ENCODE measurements around the gene TMC4.

Gene TMC4

DNA sequence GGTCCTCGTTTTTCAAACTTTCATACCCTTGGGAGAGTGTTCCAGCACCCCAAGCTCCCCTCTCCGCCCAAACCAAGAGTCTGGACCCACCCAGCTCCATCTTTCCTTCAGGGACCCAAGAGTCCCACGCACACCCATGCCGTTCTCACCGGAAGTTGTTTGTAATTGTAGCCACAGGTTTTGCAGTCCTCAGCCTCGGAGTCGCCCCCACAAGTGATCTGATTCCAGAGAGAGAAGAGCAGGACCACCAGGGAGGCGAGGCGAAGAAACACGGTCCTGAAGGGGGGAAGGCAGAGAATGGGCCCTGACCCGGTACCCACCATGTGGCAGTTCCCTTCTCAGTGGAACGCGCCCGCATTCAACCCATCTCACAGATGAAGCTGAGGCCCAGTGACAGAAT, 10.1 kb downstream of the TMC4 start:
- TF ChIP-seq EZH2 (IDR thresholded peaks at IDR 0.05) (no peak), POLR2AphosphoS5 (IDR thresholded peaks at IDR 0.05; ENCODE audit: borderline replicate concordance, low read depth, low read length) (no peak), FOXP2 (optimal IDR thresholded peaks at IDR 0.05; ENCODE audit: control extremely low read depth, extremely low read length, insufficient read depth) (no peak)
- no peak for DNase-seq (ENCODE audit: low read depth, low spot score)
- Histone ChIP-seq H3K27ac (no peak overlapping the region), H3K9ac (ENCODE audit: insufficient read length) (no peak overlapping the region), H3K9me3 (ENCODE audit: low read depth, low read length) (no peaks in the 10 kb centered on the region), H3K36me3 (ENCODE audit: insufficient read depth, low read length) (0 out of 2 replicates have a peak, but pooled peaks cover 2% of the 10 kb centered on the region), H3K4me3 (peak overlapping the region; percentile 78)

GRCh38 chr19:54162241-54162805, 10.6 kb downstream of the TMC4 start:
- H3K9me3 ChIP-seq (ENCODE audit: low read depth, low read length), result no peaks in the 10 kb centered on the region
- H3K27ac ChIP-seq, result no peak overlapping the region
- DNase-seq (ENCODE audit: low read depth, low spot score), result no peak
- TF ChIP-seq FOXP2 (optimal IDR thresholded peaks at IDR 0.05; ENCODE audit: control extremely low read depth, extremely low read length, insufficient read depth), result no peak
- no peak for TF ChIP-seq POLR2AphosphoS5 (IDR thresholded peaks at IDR 0.05; ENCODE audit: borderline replicate concordance, low read depth, low read length)
- no peak for TF ChIP-seq EZH2 (IDR thresholded peaks at IDR 0.05)
- peak overlapping the region; percentile 78 for H3K4me3 ChIP-seq
- no peak overlapping the region for H3K9ac ChIP-seq (ENCODE audit: insufficient read length)
- peaks cover 3% of the 10 kb centered on the region; the same call in 1 of the 2 replicates for H3K36me3 ChIP-seq (ENCODE audit: insufficient read depth, low read length)

- Histone ChIP-seq H3K9ac (ENCODE audit: insufficient read length) (peak overlapping the region; percentile 91), H3K36me3 (ENCODE audit: insufficient read depth, low read length) (peaks cover 16% of the 10 kb centered on the region), H3K27ac (no peak overlapping the region), H3K4me3 (peak overlapping the region; percentile 97), H3K9me3 (ENCODE audit: low read depth, low read length) (no peaks in the 10 kb centered on the region)
- DNase-seq (ENCODE audit: low read depth, low spot score), result no peak
- no peak for TF ChIP-seq FOXP2 (optimal IDR thresholded peaks at IDR 0.05; ENCODE audit: control extremely low read depth, extremely low read length, insufficient read depth)
- TF ChIP-seq POLR2AphosphoS5 (IDR thresholded peaks at IDR 0.05; ENCODE audit: borderline replicate concordance, low read depth, low read length), result no peak
- no peak for TF ChIP-seq EZH2 (IDR thresholded peaks at IDR 0.05)
Measured at GRCh38 chr19:54160854-54161253, 12.1 kb downstream of the TMC4 start.

DNA sequence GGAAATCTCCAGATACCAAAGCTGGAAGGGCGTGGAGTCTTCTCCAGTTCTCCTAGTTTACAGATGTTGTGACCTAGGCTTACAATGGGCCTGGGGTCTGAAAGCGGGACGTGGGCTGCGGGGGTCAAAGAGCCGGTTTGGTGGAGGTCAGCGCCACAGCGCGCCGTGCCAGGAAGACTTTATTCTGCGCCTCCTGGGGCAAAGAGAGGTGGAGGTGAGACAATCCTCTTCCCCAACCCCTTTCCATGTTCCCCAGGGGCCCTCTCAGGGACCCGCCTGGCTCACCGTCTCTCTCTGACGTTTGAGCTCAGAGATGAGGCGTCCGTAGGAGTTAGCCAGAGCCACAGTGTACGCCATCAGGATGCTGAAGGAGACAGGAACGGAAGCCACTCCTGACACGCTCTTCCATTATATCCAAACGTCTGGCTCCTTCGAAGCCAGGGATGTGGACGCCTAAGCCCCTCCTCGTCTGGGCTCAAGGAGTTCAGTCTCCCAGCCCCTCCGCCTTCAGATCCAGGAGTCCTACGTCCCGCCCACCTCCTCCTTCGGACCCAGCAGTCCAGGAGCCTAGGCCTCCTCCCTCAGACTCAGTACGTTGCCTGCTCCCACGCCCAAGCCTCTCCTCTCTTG, 12.7 kb downstream of the TMC4 start:
- DNase-seq (ENCODE audit: low read depth, low spot score), result no peak
- TF ChIP-seq EZH2 (IDR thresholded peaks at IDR 0.05) (no peak), POLR2AphosphoS5 (IDR thresholded peaks at IDR 0.05; ENCODE audit: borderline replicate concordance, low read depth, low read length) (no peak), FOXP2 (optimal IDR thresholded peaks at IDR 0.05; ENCODE audit: control extremely low read depth, extremely low read length, insufficient read depth) (no peak)

GRCh38 chr19:54159352-54160181, 13.4 kb downstream of the TMC4 start, which contains the start of gene LENG1:
Gene LENG1 (minus strand): TSS chr19:54159721. CDS start chr19:54159695, 26 bp downstream.
- Histone ChIP-seq H3K36me3 (ENCODE audit: insufficient read depth, low read length) (peaks cover 28% of the 10 kb centered on the region), H3K27ac (peak within 1 kb of the TSS; percentile 93), H3K9ac (ENCODE audit: insufficient read length) (peak within 1 kb of the TSS; percentile 91), H3K9me3 (ENCODE audit: low read depth, low read length) (no peaks in the 10 kb centered on the region), H3K4me3 (peak within 1 kb of the TSS; percentile 97)
- peak; percentile 99 for DNase-seq (ENCODE audit: low read depth, low spot score)
- TF ChIP-seq POLR2AphosphoS5 (IDR thresholded peaks at IDR 0.05; ENCODE audit: borderline replicate concordance, low read depth, low read length) (peak; percentile 74), FOXP2 (optimal IDR thresholded peaks at IDR 0.05; ENCODE audit: control extremely low read depth, extremely low read length, insufficient read depth) (no peak), EZH2 (IDR thresholded peaks at IDR 0.05) (no peak)

More for the DNA sequence above, 12.7 kb downstream of the TMC4 start:
- H3K27ac ChIP-seq, result no peak overlapping the region
- H3K9me3 ChIP-seq (ENCODE audit: low read depth, low read length), result no peaks in the 10 kb centered on the region
- peak overlapping the region; percentile 91 for H3K9ac ChIP-seq (ENCODE audit: insufficient read length)
- H3K4me3 ChIP-seq, result peak overlapping the region; percentile 97
- H3K36me3 ChIP-seq (ENCODE audit: insufficient read depth, low read length), result peaks cover 21% of the 10 kb centered on the region

- no peak for DNase-seq (ENCODE audit: low read depth, low spot score)
- H3K36me3 ChIP-seq (ENCODE audit: insufficient read depth, low read length), result peaks cover 35% of the 10 kb centered on the region
- no peak for TF ChIP-seq POLR2AphosphoS5 (IDR thresholded peaks at IDR 0.05; ENCODE audit: borderline replicate concordance, low read depth, low read length)
- TF ChIP-seq FOXP2 (optimal IDR thresholded peaks at IDR 0.05; ENCODE audit: control extremely low read depth, extremely low read length, insufficient read depth), result no peak
- TF ChIP-seq EZH2 (IDR thresholded peaks at IDR 0.05), result no peak
- no peaks in the 10 kb centered on the region for H3K9me3 ChIP-seq (ENCODE audit: low read depth, low read length)
- peak overlapping the region; percentile 92 for H3K4me3 ChIP-seq
- H3K9ac ChIP-seq (ENCODE audit: insufficient read length), result peak overlapping the region; percentile 82
- H3K27ac ChIP-seq, result peak overlapping the region; percentile 93; the same call in 1 of the 2 replicates
Measured at GRCh38 chr19:54158812-54159351, 14.1 kb downstream of the TMC4 start.

DNA sequence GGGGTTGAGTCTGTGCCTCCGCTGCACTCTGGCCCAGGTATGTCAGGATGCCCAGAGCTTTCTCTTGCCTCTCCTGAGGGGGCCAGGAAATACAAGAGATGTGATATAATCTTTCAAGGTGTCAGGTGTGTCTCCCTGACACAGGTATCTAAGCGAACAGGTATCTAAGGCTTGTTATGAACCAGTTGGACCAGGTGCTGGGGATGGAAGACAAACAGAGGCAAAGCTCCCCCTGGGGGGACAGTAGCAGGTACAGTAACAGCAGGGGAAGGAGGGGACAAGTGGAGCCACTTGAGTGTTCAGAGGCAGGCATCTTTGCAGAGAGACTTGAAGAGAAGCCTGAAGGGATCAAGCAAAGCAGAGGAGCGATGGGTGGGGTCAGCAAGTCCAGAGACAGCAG, 16.0 kb downstream of the TMC4 start:
- no peak for TF ChIP-seq EZH2 (IDR thresholded peaks at IDR 0.05)
- TF ChIP-seq FOXP2 (optimal IDR thresholded peaks at IDR 0.05; ENCODE audit: control extremely low read depth, extremely low read length, insufficient read depth), result no peak
- no peak for TF ChIP-seq POLR2AphosphoS5 (IDR thresholded peaks at IDR 0.05; ENCODE audit: borderline replicate concordance, low read depth, low read length)
- no peak overlapping the region for H3K27ac ChIP-seq
- H3K9ac ChIP-seq (ENCODE audit: insufficient read length), result no peak overlapping the region

GRCh38 chr19:54156490-54156889, 16.5 kb downstream of the TMC4 start:
- H3K4me3 ChIP-seq, result no peak overlapping the region
- TF ChIP-seq FOXP2 (optimal IDR thresholded peaks at IDR 0.05; ENCODE audit: control extremely low read depth, extremely low read length, insufficient read depth) (no peak), POLR2AphosphoS5 (IDR thresholded peaks at IDR 0.05; ENCODE audit: borderline replicate concordance, low read depth, low read length) (peak; percentile 10; the same call in 1 of the 2 replicates), EZH2 (IDR thresholded peaks at IDR 0.05) (no peak)
- no peak for DNase-seq (ENCODE audit: low read depth, low spot score)
- no peaks in the 10 kb centered on the region for H3K9me3 ChIP-seq (ENCODE audit: low read depth, low read length)
- H3K27ac ChIP-seq, result no peak overlapping the region
- H3K9ac ChIP-seq (ENCODE audit: insufficient read length), result no peak overlapping the region
- peaks cover 59% of the 10 kb centered on the region for H3K36me3 ChIP-seq (ENCODE audit: insufficient read depth, low read length)

More for the DNA sequence above, 16.0 kb downstream of the TMC4 start:
- no peaks in the 10 kb centered on the region for H3K9me3 ChIP-seq (ENCODE audit: low read depth, low read length)
- no peak for DNase-seq (ENCODE audit: low read depth, low spot score)
- peaks cover 55% of the 10 kb centered on the region for H3K36me3 ChIP-seq (ENCODE audit: insufficient read depth, low read length)
- H3K4me3 ChIP-seq, result no peak overlapping the region

All from SK-N-MC (cell line).